ENCODE results near the gene RNF138.

DNA sequence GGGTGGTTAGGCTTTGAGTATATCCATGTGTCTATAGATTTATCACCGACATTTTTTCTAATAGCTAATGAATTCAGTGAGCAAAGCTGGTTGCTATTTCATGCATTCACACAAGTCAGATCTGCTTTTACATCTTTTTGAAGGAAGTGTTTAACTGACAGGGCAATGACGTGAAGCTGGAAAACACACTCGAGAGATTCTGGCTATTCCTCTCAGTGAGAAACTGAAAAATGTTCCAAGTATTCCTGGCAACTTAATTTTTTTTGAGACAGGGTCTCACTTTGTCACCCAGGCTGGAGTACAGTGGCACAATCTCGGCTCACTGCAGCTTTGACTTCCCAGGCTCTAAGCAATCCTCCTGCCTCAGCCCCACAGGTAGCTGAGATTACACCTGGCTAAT is 21.2 kb downstream of the RNF138 start:
- TF ChIP-seq, protein P1, sequence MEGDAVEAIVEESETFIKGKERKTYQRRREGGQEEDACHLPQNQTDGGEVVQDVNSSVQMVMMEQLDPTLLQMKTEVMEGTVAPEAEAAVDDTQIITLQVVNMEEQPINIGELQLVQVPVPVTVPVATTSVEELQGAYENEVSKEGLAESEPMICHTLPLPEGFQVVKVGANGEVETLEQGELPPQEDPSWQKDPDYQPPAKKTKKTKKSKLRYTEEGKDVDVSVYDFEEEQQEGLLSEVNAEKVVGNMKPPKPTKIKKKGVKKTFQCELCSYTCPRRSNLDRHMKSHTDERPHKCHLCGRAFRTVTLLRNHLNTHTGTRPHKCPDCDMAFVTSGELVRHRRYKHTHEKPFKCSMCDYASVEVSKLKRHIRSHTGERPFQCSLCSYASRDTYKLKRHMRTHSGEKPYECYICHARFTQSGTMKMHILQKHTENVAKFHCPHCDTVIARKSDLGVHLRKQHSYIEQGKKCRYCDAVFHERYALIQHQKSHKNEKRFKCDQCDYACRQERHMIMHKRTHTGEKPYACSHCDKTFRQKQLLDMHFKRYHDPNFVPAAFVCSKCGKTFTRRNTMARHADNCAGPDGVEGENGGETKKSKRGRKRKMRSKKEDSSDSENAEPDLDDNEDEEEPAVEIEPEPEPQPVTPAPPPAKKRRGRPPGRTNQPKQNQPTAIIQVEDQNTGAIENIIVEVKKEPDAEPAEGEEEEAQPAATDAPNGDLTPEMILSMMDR (IDR thresholded peaks at IDR 0.05), result no peak
- TF ChIP-seq POLR2A (IDR thresholded peaks at IDR 0.05), result no peak
